ENCODE data around the gene LMNA. TPM values are rescaled to one million over a fixed set of nuclear protein-coding genes. Genes with fewer than 3 reads are reported as not detected.
"Not testable (repeated sequence)": the region's sequence is repeated elsewhere in the genome, so short reads cannot be mapped to it uniquely, and the experiment has no call there.

Gene LMNA
- total RNA-seq, 1 donor from 2014 or later: 444 TPM

- DNase-seq (ENCODE audit: low spot score): no peak
These were observed 7.6 kb downstream of the LMNA start for GRCh38 chr1:156122086-156122485.

GRCh38 chr1:156122519-156123355, 8.2 kb downstream of the LMNA start:
- peak; percentile 87 for DNase-seq (ENCODE audit: low spot score)

- DNase-seq (ENCODE audit: low spot score): peak; percentile 97
These were observed 9.1 kb downstream of the LMNA start for GRCh38 chr1:156123356-156124196.

GRCh38 chr1:156124557-156125483, 10.3 kb downstream of the LMNA start:
- DNase-seq (ENCODE audit: low spot score): peak; percentile 83

GRCh38 chr1:156125544-156125943, 11.0 kb downstream of the LMNA start:
- not testable (repeated sequence) for DNase-seq (ENCODE audit: low spot score)

- peak; percentile 95 for DNase-seq (ENCODE audit: low spot score)
These were observed 11.6 kb downstream of the LMNA start for GRCh38 chr1:156126043-156126629.

- peak; percentile 70 for DNase-seq (ENCODE audit: low spot score)
These were observed 12.4 kb downstream of the LMNA start for GRCh38 chr1:156126630-156127534.

GRCh38 chr1:156128308-156128653, 13.8 kb downstream of the LMNA start:
- no peak for DNase-seq (ENCODE audit: low spot score)

- peak; percentile 78 for DNase-seq (ENCODE audit: low spot score)
These were observed 14.4 kb downstream of the LMNA start for GRCh38 chr1:156128654-156129597.

GRCh38 chr1:156129687-156130577, 15.4 kb downstream of the LMNA start:
- DNase-seq (ENCODE audit: low spot score): peak; percentile 94

GRCh38 chr1:156130578-156130942, 16.0 kb downstream of the LMNA start:
- DNase-seq (ENCODE audit: low spot score): no peak

GRCh38 chr1:156134716-156135435, 20.4 kb downstream of the LMNA start:
- no peak for DNase-seq (ENCODE audit: low spot score)

GRCh38 chr1:156135930-156136871, 21.7 kb downstream of the LMNA start:
- no peak for DNase-seq (ENCODE audit: low spot score)

GRCh38 chr1:156136970-156137483, 22.5 kb downstream of the LMNA start:
- no peak for DNase-seq (ENCODE audit: low spot score)

GRCh38 chr1:156138458-156138867, 24.0 kb downstream of the LMNA start:
- DNase-seq (ENCODE audit: low spot score): no peak

All from ureter (tissue), 1 donor.